ENCODE results near the gene STRIP2.

STRIP2 gene

DNA sequence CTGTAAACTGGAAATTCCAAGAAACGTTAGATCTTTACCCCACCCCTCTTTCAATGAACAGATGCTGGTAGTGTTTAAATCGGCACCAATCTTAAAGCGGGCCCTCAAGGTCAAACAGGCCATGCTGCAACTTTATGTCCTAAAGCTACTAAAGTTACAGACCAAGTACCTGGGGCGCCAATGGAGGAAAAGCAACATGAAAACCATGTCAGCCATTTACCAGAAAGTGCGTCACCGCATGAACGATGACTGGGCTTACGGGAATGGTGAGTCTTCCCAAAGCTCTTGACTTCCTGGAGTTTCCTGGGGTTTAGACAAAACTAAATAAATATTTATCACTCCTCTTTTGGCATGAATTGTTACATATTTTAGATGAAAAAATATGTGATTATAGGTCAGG is 48.5 kb downstream of the STRIP2 start:
- TF ChIP-seq CTCF (IDR thresholded peaks at IDR 0.05; ENCODE audit: extremely low read depth, insufficient read depth, missing control alignments), result no peak
- in situ Hi-C loops (cut with MboI; ENCODE audit: low pct_unique_long_range_greater_than_20kb, low sequenced_read_pairs, unreplicated experiment), result no loop called here
- DNase-seq (ENCODE audit: low spot score), result no peak

- DNase-seq (ENCODE audit: low spot score), result no peak
- no peak for TF ChIP-seq CTCF (IDR thresholded peaks at IDR 0.05; ENCODE audit: extremely low read depth, insufficient read depth, missing control alignments)
- in situ Hi-C loops (cut with MboI; ENCODE audit: low pct_unique_long_range_greater_than_20kb, low sequenced_read_pairs, unreplicated experiment), result no loop called here
These were observed 55.3 kb downstream of the STRIP2 start for GRCh38 chr7:129489491-129489890.

- in situ Hi-C loops (cut with MboI; ENCODE audit: low pct_unique_long_range_greater_than_20kb, low sequenced_read_pairs, unreplicated experiment), result no loop called here
- no peak for DNase-seq (ENCODE audit: low spot score)
- no peak for TF ChIP-seq CTCF (IDR thresholded peaks at IDR 0.05; ENCODE audit: extremely low read depth, insufficient read depth, missing control alignments)
These were observed 58.2 kb downstream of the STRIP2 start for GRCh38 chr7:129492391-129492790.

GRCh38 chr7:129493555-129493954 is 59.3 kb downstream of the STRIP2 start:
- TF ChIP-seq CTCF (IDR thresholded peaks at IDR 0.05; ENCODE audit: extremely low read depth, insufficient read depth, missing control alignments), result peak; percentile 24
- no peak for DNase-seq (ENCODE audit: low spot score)
- in situ Hi-C loops (cut with MboI; ENCODE audit: low pct_unique_long_range_greater_than_20kb, low sequenced_read_pairs, unreplicated experiment), result no loop called here

DNA sequence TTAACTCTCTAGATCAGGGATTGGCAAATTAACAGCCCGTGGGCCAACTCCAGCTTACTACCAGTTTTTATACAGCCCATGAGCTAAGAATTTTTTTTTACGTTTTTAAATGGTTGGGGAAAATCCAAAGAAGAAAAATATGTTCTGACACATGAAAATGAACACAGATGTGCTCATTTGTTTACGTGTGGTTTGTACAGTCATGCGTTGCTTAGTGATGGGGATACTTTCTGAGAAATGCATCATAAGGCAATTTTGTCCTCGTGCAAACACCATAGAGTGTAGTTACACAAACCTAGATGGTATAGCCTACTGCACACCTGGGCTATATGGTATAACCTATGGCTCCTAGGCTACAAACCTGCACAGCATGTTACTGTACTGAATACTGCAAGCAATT is 59.8 kb downstream of the STRIP2 start:
- no peak for DNase-seq (ENCODE audit: low spot score)
- in situ Hi-C loops (cut with MboI; ENCODE audit: low pct_unique_long_range_greater_than_20kb, low sequenced_read_pairs, unreplicated experiment), result no loop called here
- no peak for TF ChIP-seq CTCF (IDR thresholded peaks at IDR 0.05; ENCODE audit: extremely low read depth, insufficient read depth, missing control alignments)

GRCh38 chr7:129495987-129496386 is 61.8 kb downstream of the STRIP2 start:
- no peak for DNase-seq (ENCODE audit: low spot score)

More at GRCh38 chr7:129495987-129496386, 61.8 kb downstream of the STRIP2 start:
- no peak for TF ChIP-seq CTCF (IDR thresholded peaks at IDR 0.05; ENCODE audit: extremely low read depth, insufficient read depth, missing control alignments)
- in situ Hi-C loops (cut with MboI; ENCODE audit: low pct_unique_long_range_greater_than_20kb, low sequenced_read_pairs, unreplicated experiment), result no loop called here

Data from GM13977 (cell line).